ENCODE measurements around the gene TARS2. TPM values are rescaled to one million over a fixed set of nuclear protein-coding genes. Genes with fewer than 3 reads are reported as not detected.

The TARS2 gene
- total RNA-seq, 2 experiments from 2014 or later, result 42.0 to 55.3 TPM

DNA sequence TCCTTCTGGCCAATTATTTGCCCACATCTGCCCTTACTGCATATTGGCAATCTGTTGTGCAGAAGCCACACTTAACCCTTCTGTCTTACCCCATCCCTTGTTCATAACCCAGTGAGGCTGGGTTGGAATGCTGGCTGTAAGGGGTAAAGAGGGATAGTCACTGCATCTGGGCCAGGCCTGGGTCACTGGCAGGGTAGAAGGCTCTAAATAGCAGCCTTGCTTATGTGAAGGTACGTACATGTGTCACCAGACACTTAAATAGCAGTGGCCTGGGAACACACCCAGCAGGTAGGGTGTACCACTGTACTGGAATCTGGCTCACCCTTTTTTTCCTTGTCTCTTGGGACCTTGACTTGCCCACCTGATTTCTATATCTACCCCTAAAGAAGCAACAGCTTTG, 9.9 kb upstream of the TARS2 start:
- H3K79me2 ChIP-seq (ENCODE audit: insufficient read depth, low read depth, low read length), result no peaks in the 10 kb centered on the region
- no peaks in the 10 kb centered on the region for H3K9me3 ChIP-seq (ENCODE audit: low read length)
- peaks cover 9% of the 10 kb centered on the region for H3K36me3 ChIP-seq (ENCODE audit: insufficient read depth, low read length)
- no TSS peak for BruUV-seq (replicated peaks)
- no peak overlapping the region for H3K4me2 ChIP-seq (ENCODE audit: low read length)
- no peak overlapping the region for H3K4me3 ChIP-seq (ENCODE audit: low read depth, low read length, poor library complexity, severe bottlenecking)
- TF ChIP-seq EZH2phosphoT487 (IDR thresholded peaks at IDR 0.05; ENCODE audit: borderline replicate concordance, low read depth, low read length), result no peak
- TF ChIP-seq CTCF (conservative IDR thresholded peaks at IDR 0.05; ENCODE audit: low read length), result no peak
- H3K9me2 ChIP-seq (ENCODE audit: insufficient read depth, low read length), result no peaks in the 10 kb centered on the region
- ChIA-PET CTCF (ENCODE audit: unreplicated experiment) (no interaction called here), POLR2A (no interaction called here)
- no peaks in the 10 kb centered on the region for H3K4me1 ChIP-seq (ENCODE audit: insufficient read depth, low read length, poor library complexity, severe bottlenecking)
- no peak for DNase-seq (ENCODE audit: low spot score)
- H2AFZ ChIP-seq (ENCODE audit: low read length), result no peak overlapping the region
- intact Hi-C loops (cut with micrococcal nuclease; ENCODE audit: unreplicated experiment), result no loop called here
- H3K27ac ChIP-seq (ENCODE audit: low read depth, low read length, poor library complexity, severe bottlenecking), result no peak overlapping the region
- H4K20me1 ChIP-seq (ENCODE audit: insufficient read depth, low read length), result no peaks in the 10 kb centered on the region

DNA sequence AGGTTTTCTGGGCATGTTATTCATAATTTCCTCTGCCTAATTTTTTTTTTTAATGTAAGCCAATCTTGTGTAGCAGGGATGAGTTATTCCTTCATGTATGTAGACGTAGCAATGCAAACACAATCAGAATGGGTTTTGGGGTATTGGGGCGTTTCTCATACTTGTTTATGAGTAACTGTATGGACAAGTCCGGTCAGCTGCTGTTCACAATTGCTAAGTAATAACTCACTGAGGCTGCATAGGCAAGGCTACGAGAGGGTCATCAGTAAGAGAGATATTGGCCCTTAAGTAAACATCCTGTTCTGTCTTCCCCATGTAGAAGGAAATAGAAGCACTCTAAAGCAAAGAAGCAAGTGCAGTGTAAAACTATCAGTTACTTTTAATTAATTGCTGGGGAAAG, 9.5 kb upstream of the TARS2 start:
- Histone ChIP-seq H3K79me2 (ENCODE audit: insufficient read depth, low read depth, low read length) (no peaks in the 10 kb centered on the region), H4K20me1 (ENCODE audit: insufficient read depth, low read length) (no peaks in the 10 kb centered on the region), H3K4me1 (ENCODE audit: insufficient read depth, low read length, poor library complexity, severe bottlenecking) (no peaks in the 10 kb centered on the region), H3K27ac (ENCODE audit: low read depth, low read length, poor library complexity, severe bottlenecking) (no peak overlapping the region), H3K9me2 (ENCODE audit: insufficient read depth, low read length) (no peaks in the 10 kb centered on the region), H3K4me2 (ENCODE audit: low read length) (no peak overlapping the region), H2AFZ (ENCODE audit: low read length) (no peak overlapping the region), H3K4me3 (ENCODE audit: low read depth, low read length, poor library complexity, severe bottlenecking) (no peak overlapping the region), H3K36me3 (ENCODE audit: insufficient read depth, low read length) (peaks cover 5% of the 10 kb centered on the region), H3K9me3 (ENCODE audit: low read length) (no peaks in the 10 kb centered on the region)
- no peak for DNase-seq (ENCODE audit: low spot score)
- no TSS peak for BruUV-seq (replicated peaks)
- POLR2A ChIA-PET, result no interaction called here
- CTCF ChIA-PET (ENCODE audit: unreplicated experiment), result no interaction called here
- intact Hi-C loops (cut with micrococcal nuclease; ENCODE audit: unreplicated experiment), result no loop called here
- TF ChIP-seq EZH2phosphoT487 (IDR thresholded peaks at IDR 0.05; ENCODE audit: borderline replicate concordance, low read depth, low read length) (no peak), CTCF (conservative IDR thresholded peaks at IDR 0.05; ENCODE audit: low read length) (no peak)

DNA sequence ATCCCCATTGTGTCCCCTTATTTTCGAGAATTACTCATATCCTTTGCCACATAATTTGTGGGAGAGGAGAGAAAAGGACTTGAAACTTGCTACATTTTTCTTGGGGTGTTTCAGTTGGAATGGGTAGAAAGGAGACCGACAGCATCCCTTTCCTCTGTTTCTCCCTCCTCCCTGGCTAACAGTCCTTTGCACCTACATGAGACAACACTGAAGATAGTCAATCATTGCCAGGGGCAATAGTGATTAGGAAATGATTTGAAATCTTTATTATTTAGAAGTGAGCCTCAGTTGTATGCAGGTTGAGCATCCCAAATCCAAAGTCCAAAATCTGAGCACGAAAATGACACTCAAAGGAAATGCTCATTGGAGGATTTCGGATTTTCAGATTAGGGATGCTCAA, 7.8 kb upstream of the TARS2 start:
- H3K79me2 ChIP-seq (ENCODE audit: insufficient read depth, low read depth, low read length), result no peaks in the 10 kb centered on the region
- no peaks in the 10 kb centered on the region for H3K9me3 ChIP-seq (ENCODE audit: low read length)
- no TSS peak for BruUV-seq (replicated peaks)
- no peak overlapping the region for H3K4me3 ChIP-seq (ENCODE audit: low read depth, low read length, poor library complexity, severe bottlenecking)
- TF ChIP-seq EZH2phosphoT487 (IDR thresholded peaks at IDR 0.05; ENCODE audit: borderline replicate concordance, low read depth, low read length), result no peak
- no peak for TF ChIP-seq CTCF (conservative IDR thresholded peaks at IDR 0.05; ENCODE audit: low read length)
- intact Hi-C loops (cut with micrococcal nuclease; ENCODE audit: unreplicated experiment), result no loop called here
- POLR2A ChIA-PET, result interaction anchor here (0.5 kb wide), 1 partner anchor 107 kb away, joined by 4 read pairs; no protein-coding TSS in a partner anchor
- no peak for DNase-seq (ENCODE audit: low spot score)
- H4K20me1 ChIP-seq (ENCODE audit: insufficient read depth, low read length), result no peaks in the 10 kb centered on the region
- no peaks in the 10 kb centered on the region for H3K36me3 ChIP-seq (ENCODE audit: insufficient read depth, low read length)
- CTCF ChIA-PET (ENCODE audit: unreplicated experiment), result no interaction called here
- H2AFZ ChIP-seq (ENCODE audit: low read length), result no peak overlapping the region
- H3K27ac ChIP-seq (ENCODE audit: low read depth, low read length, poor library complexity, severe bottlenecking), result no peak overlapping the region
- H3K9me2 ChIP-seq (ENCODE audit: insufficient read depth, low read length), result no peaks in the 10 kb centered on the region
- no peaks in the 10 kb centered on the region for H3K4me1 ChIP-seq (ENCODE audit: insufficient read depth, low read length, poor library complexity, severe bottlenecking)
- no peak overlapping the region for H3K4me2 ChIP-seq (ENCODE audit: low read length)
